ENCODE measurements around the gene RRP1B. TPM values are rescaled to one million over a fixed set of nuclear protein-coding genes. Genes with fewer than 3 reads are reported as not detected.

RRP1B gene
- total RNA-seq: 10 to 100 TPM in 2 of 10 donors, 1 to 10 TPM in 8; 7.1 to 11.3 (median 8.6) TPM
- polyA plus RNA-seq: 1 to 10 TPM; 5.0 to 5.9 TPM
- long read RNA-seq, donor 1, partial matches to known transcripts: 12 of 12 reads
- long read RNA-seq, donor 1, other reads (novel, unspliced or antisense): 0 of 12 reads
- long read RNA-seq, donor 2, partial matches to known transcripts: 10 of 10 reads
- long read RNA-seq, donor 2, other reads (novel, unspliced or antisense): 0 of 10 reads
- long read RNA-seq, donor 3, partial matches to known transcripts: 23 of 25 reads
- long read RNA-seq, donor 3, other reads (novel, unspliced or antisense): 2 of 25 reads

GRCh38 chr21:43659136-43660000 lies at the start of gene RRP1B, which contains the start of gene HSF2BP:
RRP1B (plus strand) TSS chr21:43659560; CDS start chr21:43659665, 105 bp downstream.
HSF2BP (minus strand) TSS chr21:43659488; CDS start chr21:43658096, 1,392 bp downstream.
- DNase-seq: peak; percentile 76 to 85
- H3K4me1 ChIP-seq: peaks cover 0 to 45% (median 29%) of the 10 kb centered on the region in 9 donors
- peak; percentile 92 to 97 (median 94) for ATAC-seq
- no peaks in the 10 kb centered on the region for H3K27me3 ChIP-seq
- peak in 1 of 9 donors; percentile 12 for TF ChIP-seq CTCF (IDR thresholded peaks at IDR 0.05)
- intact Hi-C loops (cut with DNase I): loop anchor here in 2 of 10 donors (10.0 kb wide), 2 partner anchors 315 to 335 kb away; no protein-coding TSS in a partner anchor
- H3K9me3 ChIP-seq: no peaks in the 10 kb centered on the region
- H3K4me3 ChIP-seq: peak within 1 kb of the TSS; percentile 89 to 100 (median 98)
- WGBS, 2 donors: 5 to 7% methylated on average over 83 to 92 of the region's 92 CpGs
- peaks cover 0 to 28% (median 6%) of the 10 kb centered on the region in 9 donors for H3K36me3 ChIP-seq
- H3K27ac ChIP-seq: peak within 1 kb of the TSS; percentile 37 to 96 (median 91)

- peak; percentile 56 to 86 (median 72) for TF ChIP-seq CTCF (IDR thresholded peaks at IDR 0.05)
- Histone ChIP-seq H3K4me1 (peaks cover 0 to 21% (median 15%) of the 10 kb centered on the region in 9 donors), H3K36me3 (no peaks in the 10 kb centered on the region), H3K9me3 (no peaks in the 10 kb centered on the region), H3K27ac (peak overlapping the region in 1 of 10 donors; percentile 13), H3K27me3 (no peaks in the 10 kb centered on the region), H3K4me3 (no peak overlapping the region)
- ATAC-seq: peak; percentile 61 to 88 (median 84)
- intact Hi-C loops (cut with DNase I): loop anchor here in 2 of 10 donors (2.0 to 5.0 kb wide), 2 partner anchors 35 to 36 kb away; no protein-coding TSS in a partner anchor
- peak; percentile 67 for DNase-seq
- WGBS, 2 donors: 38 to 44% methylated on average over 8 of the region's 8 CpGs
Measured at GRCh38 chr21:43611598-43612369, 47.6 kb upstream of the RRP1B start.

GRCh38 chr21:43613755-43614638 lies 45.4 kb upstream of the RRP1B start:
- no peak for ATAC-seq

More at GRCh38 chr21:43613755-43614638, 45.4 kb upstream of the RRP1B start:
- Histone ChIP-seq H3K4me1 (peaks cover 0 to 21% (median 15%) of the 10 kb centered on the region in 9 donors), H3K36me3 (no peaks in the 10 kb centered on the region), H3K4me3 (no peak overlapping the region), H3K9me3 (peaks cover 0 to 2% (median 0%) of the 10 kb centered on the region in 11 donors), H3K27me3 (no peaks in the 10 kb centered on the region), H3K27ac (no peak overlapping the region)
- no peak for DNase-seq
- intact Hi-C loops (cut with DNase I): loop anchor here in 1 of 10 donors (5.0 kb wide), 1 partner anchor 33 kb away; no protein-coding TSS in a partner anchor
- TF ChIP-seq CTCF (IDR thresholded peaks at IDR 0.05): no peak
- WGBS, 2 donors: 79 to 81% methylated on average over 8 of the region's 8 CpGs
